Activated CD8-positive, alpha-beta memory T cell treated with anti-CD3 and anti-CD28 coated beads for 36 hours (primary cell): Measurements from ENCODE around the gene LIN7C. TPM values are rescaled to one million over a fixed set of nuclear protein-coding genes. Genes with fewer than 3 reads are reported as not detected.
"Not testable (repeated sequence)": the region's sequence is repeated elsewhere in the genome, so short reads cannot be mapped to it uniquely, and the experiment has no call there.

Source experiments
- CTCF ChIA-PET: fragments of 350-600 bp; sonication (Branson Sonifier 250); formaldehyde crosslinking; loops from one replicate; lab custom pipeline; 2021; ENCODE audit warnings: antibody characterized with exemption; lab: Charles Lee
- POLR2A ChIA-PET: fragments of 350-600 bp; sonication (Branson Sonifier 250); formaldehyde crosslinking; loops from one replicate; lab custom pipeline; 2021; ENCODE audit warnings: antibody characterized with exemption; lab: Charles Lee
- total RNA-seq, 2 experiments: library from RNA; stranded (reverse); gene quantifications; one replicate each; pipeline ENCODE4 v1.2.3, GENCODE V29; 2021

The LIN7C gene
- total RNA-seq, 2 experiments from 2014 or later: 29.0 to 29.1 TPM

DNA sequence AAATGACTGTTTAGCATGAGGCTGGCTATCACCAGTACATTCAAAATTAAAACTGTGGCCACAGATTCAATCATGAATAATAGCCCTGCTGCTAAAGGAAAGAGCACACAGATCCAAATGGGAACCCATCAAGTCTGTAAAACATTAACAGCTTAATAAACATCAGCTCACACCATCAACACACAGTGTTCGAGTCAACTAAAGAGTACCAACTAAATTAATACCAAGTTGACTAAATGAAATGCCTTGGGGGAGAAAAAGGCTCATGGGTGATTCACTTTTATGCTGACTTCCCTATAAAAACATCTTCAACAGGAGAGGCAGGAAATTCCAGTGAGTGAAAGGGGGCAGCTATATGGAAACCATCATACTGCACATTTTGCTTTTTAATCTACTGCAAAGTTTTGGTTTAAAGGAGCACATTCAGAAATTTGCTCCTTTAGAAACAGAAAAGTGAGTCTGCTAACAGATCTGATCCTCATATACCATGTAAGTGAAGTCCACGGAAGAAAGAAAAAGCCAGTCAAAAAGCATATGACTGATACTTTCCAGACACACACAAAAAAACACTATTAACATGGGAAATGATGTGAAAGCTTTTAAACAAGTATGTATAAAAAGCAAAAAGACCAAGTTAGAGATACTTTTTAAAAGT lies 50.3 kb downstream of the LIN7C start:
- POLR2A ChIA-PET: no interaction called here
- CTCF ChIA-PET: no interaction called here

GRCh38 chr11:27455667-27456066 lies 50.9 kb downstream of the LIN7C start:
- POLR2A ChIA-PET: no interaction called here
- CTCF ChIA-PET: no interaction called here

DNA sequence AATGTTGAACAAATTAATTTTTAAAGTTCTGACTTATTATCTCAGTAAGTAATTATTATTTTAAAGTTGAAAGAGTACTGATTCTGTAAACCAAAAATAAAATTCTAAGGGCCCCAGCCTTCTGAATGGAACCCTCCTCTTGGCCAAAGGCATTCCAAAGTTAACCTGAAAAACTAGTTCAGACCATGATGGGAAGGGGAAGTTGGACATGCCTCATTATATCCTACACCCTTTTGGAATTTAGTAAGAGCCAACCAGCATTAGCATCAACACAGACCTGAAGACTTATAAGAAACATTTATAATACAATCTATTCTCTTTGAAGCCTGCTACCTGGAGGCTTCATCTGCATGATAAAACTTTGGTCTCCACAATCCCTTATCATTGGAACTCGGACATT lies 52.9 kb downstream of the LIN7C start:
- ChIA-PET POLR2A (no interaction called here), CTCF (no interaction called here)

GRCh38 chr11:27452147-27452546 lies 54.4 kb downstream of the LIN7C start:
- CTCF ChIA-PET: no interaction called here
- POLR2A ChIA-PET: no interaction called here

GRCh38 chr11:27451244-27451965 lies 55.2 kb downstream of the LIN7C start:
- ChIA-PET CTCF (no interaction called here), POLR2A (no interaction called here)

- POLR2A ChIA-PET, CTCF ChIA-PET: not testable (repeated sequence)
Observed at GRCh38 chr11:27448184-27448540, 58.4 kb downstream of the LIN7C start.

GRCh38 chr11:27447288-27448183 lies 59.0 kb downstream of the LIN7C start:
- POLR2A ChIA-PET: no interaction called here
- CTCF ChIA-PET: no interaction called here

- CTCF ChIA-PET: interaction anchor here (0.6 kb wide), 1 partner anchor 41 kb away, joined by 3 read pairs; no protein-coding TSS in a partner anchor
- POLR2A ChIA-PET: no interaction called here
Observed at GRCh38 chr11:27445625-27446024, 60.9 kb downstream of the LIN7C start.

DNA sequence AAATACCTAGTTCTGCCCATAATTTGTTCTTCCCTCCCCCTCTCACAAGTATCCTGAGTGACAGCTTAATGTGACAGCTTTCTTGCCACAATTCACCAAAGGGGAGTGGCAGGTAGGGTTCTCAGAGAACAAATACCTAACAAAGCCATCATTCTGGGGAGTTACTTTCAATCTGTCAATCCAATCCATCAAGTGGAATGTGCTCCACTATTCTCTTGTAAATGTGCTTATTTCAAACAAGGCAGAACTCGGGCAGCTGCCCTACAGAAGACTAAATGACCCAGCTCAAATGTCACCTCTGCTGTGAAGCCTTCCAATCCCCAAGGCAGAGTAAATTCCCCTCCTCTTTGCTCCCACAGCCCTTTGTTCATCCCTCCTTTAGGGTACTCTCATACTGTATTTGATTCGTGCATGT lies 61.8 kb downstream of the LIN7C start:
- ChIA-PET POLR2A (no interaction called here), CTCF (no interaction called here)

Other genes starting within 250 kb of the LIN7C start
- 10 to 100 TPM; 22.0 to 25.0 TPM for gene CCDC34, start 143.6 kb downstream of the LIN7C start, total RNA-seq
- under 1 TPM in 1 of 2 experiments, not detected in 1; 0.04 TPM for gene LGR4, start 34.0 kb downstream of the LIN7C start, total RNA-seq
- gene BDNF, start 193.7 kb upstream of the LIN7C start, total RNA-seq: not detected